Type B pancreatic cell (in vitro differentiated cells): ENCODE results near the gene PMAIP1. TPM values are rescaled to one million over a fixed set of nuclear protein-coding genes. Genes with fewer than 3 reads are reported as not detected.

Experiments
- DNase-seq: peaks from one replicate; pipeline ENCODE4 v3.0.0; 2021; ENCODE audit warnings: mixed read lengths; ENCODE audit not compliant: unreplicated experiment; ENCODE audit errors: extremely low spot score
- H3K27ac Mint-ChIP-seq: 2 replicates; pipeline ENCODE4 v1.8.0; 2021; ENCODE audit warnings: mild to moderate bottlenecking, mixed read lengths
- H3K27me3 Mint-ChIP-seq: 2 replicates; pipeline ENCODE4 v1.8.0; 2021; ENCODE audit warnings: mixed read lengths
- H3K36me3 Mint-ChIP-seq: 2 replicates; pipeline ENCODE4 v1.8.0; 2021; ENCODE audit warnings: mixed read lengths
- H3K4me1 Mint-ChIP-seq: one replicate; pipeline ENCODE4 v1.8.0; 2021; ENCODE audit warnings: mixed read lengths; ENCODE audit not compliant: unreplicated experiment
- H3K4me3 Mint-ChIP-seq: 2 replicates; pipeline ENCODE4 v1.8.0; 2021; ENCODE audit warnings: mild to moderate bottlenecking, mixed read lengths
- H3K9me3 Mint-ChIP-seq: 2 replicates; pipeline ENCODE4 v1.8.0; 2021; ENCODE audit warnings: mixed read lengths
- CTCF ChIP-seq: fragments of 200-600 bp; sonication (generic); conservative IDR thresholded peaks from 2 replicates; pipeline ENCODE4 v1.5.0; 2021; ENCODE audit warnings: antibody characterized with exemption, mild to moderate bottlenecking
- total RNA-seq: library from RNA; stranded (reverse); gene quantifications from 2 replicates; pipeline ENCODE4 v1.2.1, GENCODE V29; 2021; ENCODE audit warnings: low replicate concordance

PMAIP1 gene
- total RNA-seq, 1 donor from 2014 or later, result 16.5 TPM

- H3K36me3 Mint-ChIP-seq, result no peaks in the 10 kb centered on the region
- H3K4me1 Mint-ChIP-seq, result peaks cover 21% of the 10 kb centered on the region
- H3K27ac Mint-ChIP-seq, result no peak overlapping the region
- TF ChIP-seq CTCF, result no peak
- H3K27me3 Mint-ChIP-seq, result peaks cover 11% of the 10 kb centered on the region
- peaks cover 4% of the 10 kb centered on the region for H3K9me3 Mint-ChIP-seq
- no peak for DNase-seq
- no peak overlapping the region for H3K4me3 Mint-ChIP-seq
Observed at GRCh38 chr18:59912007-59912550, 12.3 kb downstream of the PMAIP1 start.

GRCh38 chr18:59915606-59916005, 15.8 kb downstream of the PMAIP1 start:
- no peak for DNase-seq
- Mint-ChIP-seq H3K9me3 (peaks cover 8% of the 10 kb centered on the region), H3K4me3 (no peak overlapping the region), H3K27me3 (no peaks in the 10 kb centered on the region), H3K36me3 (no peaks in the 10 kb centered on the region), H3K4me1 (peaks cover 12% of the 10 kb centered on the region), H3K27ac (no peak overlapping the region)
- no peak for TF ChIP-seq CTCF

- no peak for DNase-seq
- peaks cover 9% of the 10 kb centered on the region for H3K4me1 Mint-ChIP-seq
- TF ChIP-seq CTCF, result no peak
Observed at GRCh38 chr18:59916746-59917145, 16.9 kb downstream of the PMAIP1 start.

GRCh38 chr18:59917422-59917821, 17.6 kb downstream of the PMAIP1 start:
- Mint-ChIP-seq H3K4me1 (peaks cover 7% of the 10 kb centered on the region), H3K36me3 (no peaks in the 10 kb centered on the region), H3K9me3 (peaks cover 4% of the 10 kb centered on the region), H3K27ac (peak overlapping the region; percentile 76), H3K4me3 (no peak overlapping the region), H3K27me3 (no peaks in the 10 kb centered on the region)
- no peak for TF ChIP-seq CTCF
- DNase-seq, result no peak

More at GRCh38 chr18:59916746-59917145, 16.9 kb downstream of the PMAIP1 start:
- Mint-ChIP-seq H3K27me3 (no peaks in the 10 kb centered on the region), H3K9me3 (peaks cover 7% of the 10 kb centered on the region), H3K36me3 (no peaks in the 10 kb centered on the region), H3K27ac (no peak overlapping the region), H3K4me3 (no peak overlapping the region)

- no peak for DNase-seq
- Mint-ChIP-seq H3K27ac (peak overlapping the region; percentile 85), H3K4me1 (peaks cover 7% of the 10 kb centered on the region), H3K4me3 (peak overlapping the region; percentile 54), H3K27me3 (no peaks in the 10 kb centered on the region), H3K36me3 (no peaks in the 10 kb centered on the region), H3K9me3 (peaks cover 4% of the 10 kb centered on the region)
- TF ChIP-seq CTCF, result no peak
Observed at GRCh38 chr18:59918320-59918755, 18.5 kb downstream of the PMAIP1 start.

GRCh38 chr18:59918997-59919396, 19.2 kb downstream of the PMAIP1 start:
- Mint-ChIP-seq H3K4me3 (no peak overlapping the region), H3K27ac (peak overlapping the region; percentile 85), H3K4me1 (peaks cover 7% of the 10 kb centered on the region), H3K9me3 (peaks cover 4% of the 10 kb centered on the region), H3K36me3 (no peaks in the 10 kb centered on the region), H3K27me3 (no peaks in the 10 kb centered on the region)
- TF ChIP-seq CTCF, result no peak
- no peak for DNase-seq
